SK-N-SH (cell line): ENCODE data around the gene TECPR1. TPM values are rescaled to one million over a fixed set of nuclear protein-coding genes. Genes with fewer than 3 reads are reported as not detected.

ENCODE experiments used
- CTCF ChIA-PET: fragments of 300-600, 350-600 bp; formaldehyde crosslinking; extraction: SDS; loops from one replicate; lab custom pipeline; 2021; lab: Yijun Ruan, JAX
- POLR2A ChIA-PET: fragments of 350-600 bp; sonication (Branson Sonifier 250); formaldehyde crosslinking; extraction: SDS; loops from one replicate; lab custom pipeline; 2020; ENCODE audit warnings: antibody characterized with exemption, inconsistent platforms; lab: Yijun Ruan, JAX
- DNase-seq: peaks from one replicate; pipeline ENCODE4 v3.0.0; 2012
- H2AFZ ChIP-seq: fragments of 200-600 bp; sonication (generic); 2 replicates; pipeline ENCODE4 v1.8.1; 2016; ENCODE audit warnings: antibody characterized with exemption, mild to moderate bottlenecking, low read depth
- H3F3A ChIP-seq: fragments of 200-600 bp; sonication (generic); replicated peaks from 2 replicates; pipeline ENCODE3; 2016; ENCODE audit warnings: antibody characterized with exemption, mild to moderate bottlenecking; ENCODE audit not compliant: insufficient read depth
- H3K27ac ChIP-seq, 2 experiments: fragments of 200-500 bp in 1 of 2; fragments of 200-600 bp in 1 of 2; sonication (Bioruptor generic) in 1 of 2; sonication (generic), shearing (Covaris generic) in 1 of 2; 2 replicates each; pipeline versions ENCODE4 v1.5.1 to v1.6.1; 2014 to 2016; ENCODE audit warnings: low read depth in 2 of 2, inconsistent platforms in 1 of 2, low read length in 1 of 2, mild to moderate bottlenecking in 1 of 2, mixed read lengths in 1 of 2
- H3K27me3 ChIP-seq: fragments of 200-600 bp; sonication (generic), shearing (Covaris generic); 2 replicates; pipeline ENCODE4 v1.6.1; 2016; ENCODE audit warnings: mixed run types; ENCODE audit not compliant: insufficient read depth
- H3K36me3 ChIP-seq, 2 experiments: fragments of 200-500 bp in 1 of 2; fragments of 200-600 bp in 1 of 2; sonication (Bioruptor generic) in 1 of 2; sonication (generic) in 1 of 2; replicated peaks in 1 of 2; 2 replicates each; pipeline versions ENCODE3 to v1.5.1; 2014 to 2016; ENCODE audit warnings: low read length in 1 of 2, mild to moderate bottlenecking in 1 of 2; ENCODE audit not compliant: insufficient read depth in 2 of 2, control insufficient read depth in 1 of 2
- H3K4me1 ChIP-seq, 2 experiments: fragments of 200-500 bp in 1 of 2; fragments of 200-600 bp in 1 of 2; sonication (Bioruptor generic) in 1 of 2; sonication (generic), shearing (Covaris generic) in 1 of 2; 2 replicates each; pipeline versions ENCODE4 v1.5.1 to v1.6.1; 2014 to 2016; ENCODE audit warnings: low read depth in 1 of 2, low read length in 1 of 2, mixed run types in 1 of 2; ENCODE audit not compliant: insufficient read depth in 2 of 2, control insufficient read depth in 1 of 2
- H3K4me2 ChIP-seq: fragments of 200-600 bp; sonication (generic), shearing (Covaris generic); 2 replicates; pipeline ENCODE4 v1.6.1; 2017; ENCODE audit warnings: mixed run types
- H3K4me3 ChIP-seq, 2 experiments: fragments of 200-500 bp in 1 of 2; fragments of 200-600 bp in 1 of 2; sonication (Bioruptor generic) in 1 of 2; sonication (generic), shearing (Covaris generic) in 1 of 2; 2 replicates each; pipeline versions ENCODE4 v1.5.1 to v1.8.1; 2014 to 2016; ENCODE audit warnings: low read depth in 2 of 2, inconsistent platforms in 1 of 2, low read length in 1 of 2, mild to moderate bottlenecking in 1 of 2, mixed read lengths in 1 of 2, moderate library complexity in 1 of 2
- H3K79me2 ChIP-seq: fragments of 200-600 bp; sonication (generic); 2 replicates; pipeline ENCODE4 v1.8.1; 2017; ENCODE audit warnings: mild to moderate bottlenecking; ENCODE audit not compliant: insufficient read depth
- H3K9ac ChIP-seq: fragments of 200-600 bp; sonication (generic); 2 replicates; pipeline ENCODE4 v1.6.1; 2017; ENCODE audit warnings: mixed run types
- H3K9me2 ChIP-seq: fragments of 200-600 bp; sonication (generic); 2 replicates; pipeline ENCODE4 v1.6.1; 2017; ENCODE audit warnings: mixed run types
- H3K9me3 ChIP-seq: fragments of 200-600 bp; sonication (generic); 2 replicates; pipeline ENCODE4 v1.6.1; 2017; ENCODE audit warnings: mixed run types, mild to moderate bottlenecking, moderate library complexity
- H4K20me1 ChIP-seq: fragments of 200-600 bp; sonication (generic); 2 replicates; pipeline ENCODE4 v1.6.1; 2017; ENCODE audit warnings: mild to moderate bottlenecking, mixed run types; ENCODE audit not compliant: insufficient read depth
- CHD2 ChIP-seq: fragments of 150-350 bp; IDR thresholded peaks from 2 replicates; pipeline ENCODE4 v1.6.1; 2018; ENCODE audit warnings: low read length; ENCODE audit not compliant: partially characterized antibody
- ELF1 ChIP-seq: IDR thresholded peaks from 2 replicates; pipeline ENCODE4 v1.4.0; 2012
- EP300 ChIP-seq, 2 experiments: IDR thresholded peaks; 2 replicates each; pipeline versions ENCODE4 v1.4.0 to v1.6.1; 2012; ENCODE audit warnings: borderline replicate concordance in 1 of 2, low read depth in 1 of 2, low read length in 1 of 2
- FOSL2 ChIP-seq: IDR thresholded peaks from 2 replicates; pipeline ENCODE4 v1.4.0; 2012; ENCODE audit warnings: low read depth, mild to moderate bottlenecking, moderate library complexity, borderline replicate concordance
- FOXJ3 ChIP-seq: sonication (generic); formaldehyde crosslinking; IDR thresholded peaks from 2 replicates; pipeline ENCODE4 v1.5.1; 2020; ENCODE audit warnings: mild to moderate bottlenecking, missing genetic modification reagents
- FOXM1 ChIP-seq: IDR thresholded peaks from 2 replicates; pipeline ENCODE4 v1.4.0; 2012; ENCODE audit warnings: low read depth, mild to moderate bottlenecking
- MAX ChIP-seq: IDR thresholded peaks from 2 replicates; pipeline ENCODE4 v1.4.0; 2012; ENCODE audit warnings: low read depth
- NRF1 ChIP-seq: IDR thresholded peaks from 2 replicates; pipeline ENCODE4 v1.6.1; 2012; ENCODE audit warnings: low read depth, mild to moderate bottlenecking, low read length
- RAD21 ChIP-seq: IDR thresholded peaks from 2 replicates; pipeline ENCODE4 v1.6.1; 2012; ENCODE audit warnings: mild to moderate bottlenecking, low read length
- RFX5 ChIP-seq: IDR thresholded peaks from 2 replicates; pipeline ENCODE4 v1.6.1; 2012; ENCODE audit warnings: mild to moderate bottlenecking, improper control_type of control experiment, low read length
- TAF1 ChIP-seq: IDR thresholded peaks from 2 replicates; pipeline ENCODE4 v1.6.1; 2012; ENCODE audit warnings: low read depth, mild to moderate bottlenecking, low read length, moderate library complexity, borderline replicate concordance
- USF2 ChIP-seq: fragments of 150-350 bp; IDR thresholded peaks from 2 replicates; pipeline ENCODE4 v1.6.1; 2017; ENCODE audit warnings: antibody characterized with exemption, low read length, low read depth, borderline replicate concordance
- WGBS: methylation state at CpG from one replicate; pipeline ENCODE4 v1.1.6; 2017; ENCODE audit warnings: low lambda C conversion rate; 5-methylcytosine and 5-hydroxymethylcytosine counted together
- polyA plus RNA-seq, 3 experiments: library from polyadenylated mRNA; depleted of rRNA; stranded (reverse); fragments of >200 nt; gene quantifications; 2 replicates each; pipeline ENCODE4 v1.2.3, GENCODE V29; 2012

TECPR1 gene
- polyA plus RNA-seq, 1 of the 3 experiments (the other 2 are of a cell fraction) = 6.8 TPM

- TF ChIP-seq FOSL2 (0 out of 2 replicates have a peak, but pooled peaks have one; percentile 6), CHD2 (no peak)
- TF ChIP-seq, all 33 proteins: peak for 2
Measured at GRCh38 chr7:98286093-98286539, 34.1 kb upstream of the TECPR1 start (continued).

- peaks cover 35 to 53% of the 10 kb centered on the region in 2 experiments; a peak in 3 of 4 replicates for H3K4me1 ChIP-seq
- CTCF ChIA-PET = interaction anchor here (0.8 to 3.9 kb wide), 5 partner anchors 9 to 136 kb away, joined by 3 to 27 read pairs (median 6); partner anchors contain the start of gene BAIAP2L1
- H3K27me3 ChIP-seq = no peaks in the 10 kb centered on the region
- H2AFZ ChIP-seq = no peak overlapping the region
- peaks cover 66% of the 10 kb centered on the region for H4K20me1 ChIP-seq
- H3K4me2 ChIP-seq = peak overlapping the region; percentile 96
- peak; percentile 29 for DNase-seq
- no peaks in the 10 kb centered on the region for H3K9me3 ChIP-seq
- peak overlapping the region in 1 of 2 experiments; percentile 92; a peak in 3 of 4 replicates for H3K4me3 ChIP-seq
- peak overlapping the region; percentile 96 for H3K9ac ChIP-seq
- POLR2A ChIA-PET = no interaction called here
- H3K36me3 ChIP-seq = peaks cover 0 to 21% of the 10 kb centered on the region in 2 experiments
- peak overlapping the region; percentile 53 to 75 for H3K27ac ChIP-seq
- H3K9me2 ChIP-seq = no peaks in the 10 kb centered on the region
- H3F3A ChIP-seq = peaks cover 9% of the 10 kb centered on the region
- peaks cover 87% of the 10 kb centered on the region for H3K79me2 ChIP-seq
- TF ChIP-seq ELF1 (no peak), CHD2 (no peak), RFX5 (no peak), MAX (no peak), FOXJ3 (no peak), TAF1 (no peak), EP300 (IDR thresholded peaks at IDR 0.05; ENCODE audit: borderline replicate concordance in 1 of 2, low read depth in 1 of 2, low read length in 1 of 2) (no peak), NRF1 (no peak), USF2 (no peak), RAD21 (no peak), FOXM1 (no peak)
- WGBS = 98% methylated on average over 9 of the region's 21 CpGs
Measured at GRCh38 chr7:98285157-98286092, 33.4 kb upstream of the TECPR1 start.
